ENCODE results near the gene PCGF3.
"Not testable (repeated sequence)": the region's sequence is repeated elsewhere in the genome, so short reads cannot be mapped to it uniquely, and the experiment has no call there.

Gene PCGF3

DNA sequence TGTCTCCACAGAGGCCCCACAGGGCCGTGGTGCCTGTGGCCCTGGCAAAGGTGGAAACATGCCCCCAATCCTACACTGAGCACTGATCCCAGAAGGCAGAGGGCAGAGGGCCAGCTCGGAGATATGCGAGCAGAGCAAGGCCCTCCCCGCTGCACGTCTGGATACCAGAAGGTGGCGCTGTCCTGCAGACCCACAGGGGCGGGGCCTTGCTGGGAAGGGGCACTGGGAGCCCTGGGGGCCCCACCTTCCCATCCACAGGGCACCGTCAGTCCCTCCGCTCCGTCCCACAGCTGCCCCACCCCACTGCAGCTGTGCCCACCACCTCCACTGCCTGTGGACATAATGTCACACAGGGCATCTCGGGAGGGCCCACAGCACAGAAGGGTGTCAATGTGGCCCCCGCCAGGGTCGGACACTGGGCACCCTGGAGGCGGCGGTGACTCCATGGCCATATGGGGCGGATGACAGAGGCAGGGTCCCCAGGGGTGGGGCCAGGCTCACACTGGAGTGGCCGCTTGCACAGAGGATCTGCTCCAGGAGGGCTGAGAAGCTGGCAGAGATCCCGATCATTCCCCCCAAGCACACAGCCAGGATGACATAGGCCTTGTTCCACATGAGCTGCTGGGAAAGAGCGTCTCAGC is 21.5 kb upstream of the PCGF3 start:
- DNase-seq: no peak

DNA sequence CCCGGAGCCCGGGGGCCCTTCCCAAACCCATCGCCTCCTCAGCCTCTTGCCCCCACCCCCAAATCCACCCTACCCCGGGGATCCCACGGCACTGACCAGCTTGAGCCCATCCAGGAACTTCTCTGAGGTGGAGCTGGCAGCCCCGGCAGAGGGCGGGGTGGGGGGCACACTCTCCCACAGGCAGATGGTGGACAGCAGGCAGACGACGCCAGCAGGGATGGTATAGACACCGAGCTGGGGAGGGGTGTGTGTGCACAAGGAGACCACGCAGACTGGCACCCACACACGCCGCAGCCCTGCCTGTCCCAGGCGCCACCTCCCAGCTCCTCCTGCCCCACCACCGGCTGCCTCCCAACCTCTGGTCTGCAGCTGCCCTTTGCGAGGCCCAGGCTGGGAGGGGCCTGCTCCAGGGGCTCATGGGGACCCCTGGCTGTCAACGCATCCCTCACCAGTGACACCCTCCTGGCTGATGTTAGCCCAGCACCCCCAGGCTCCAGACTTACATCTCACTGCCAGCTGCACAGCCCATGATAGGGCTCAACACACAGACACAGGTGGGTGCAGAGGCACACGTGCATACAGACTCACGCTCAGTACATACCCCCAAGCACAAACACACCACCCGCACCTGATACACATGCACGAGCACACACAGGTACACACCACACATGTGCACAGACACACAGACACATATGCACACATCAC is 20.9 kb upstream of the PCGF3 start:
- DNase-seq: no peak

DNA sequence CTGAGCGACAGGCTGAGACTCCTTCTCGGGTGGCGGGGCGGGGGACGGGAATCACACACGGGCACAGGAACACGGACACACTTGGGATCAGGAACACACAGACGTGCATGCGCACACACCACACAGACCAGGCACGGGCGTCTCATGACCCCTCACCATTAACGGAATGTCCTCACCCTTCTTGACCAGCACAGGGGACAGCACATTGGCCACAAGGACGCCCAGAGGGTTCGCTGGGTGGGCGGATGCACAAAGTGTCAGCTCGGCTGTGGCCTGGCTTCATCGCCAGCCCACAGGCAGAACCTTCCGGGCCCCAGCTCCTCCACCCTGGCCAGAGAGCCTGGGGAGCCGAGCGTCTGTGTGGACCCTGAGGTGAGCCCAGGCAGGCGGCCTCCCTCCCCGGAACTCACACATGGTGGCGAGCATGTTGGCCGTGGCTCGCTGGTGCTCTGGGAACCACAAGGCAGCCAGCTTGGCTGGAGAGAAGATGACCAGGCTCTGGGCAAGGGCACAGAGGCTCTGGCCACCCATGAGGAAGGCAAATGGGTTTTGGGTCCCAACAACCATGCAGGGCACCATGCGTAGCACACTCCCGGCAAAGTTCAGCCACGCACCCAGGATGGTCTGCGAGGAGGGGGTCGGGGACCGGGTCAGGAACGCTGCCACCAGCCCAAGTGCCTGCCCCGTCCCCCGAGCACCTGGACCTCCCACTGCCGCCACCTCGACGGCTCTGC is 19.8 kb upstream of the PCGF3 start:
- no peak for DNase-seq

DNA sequence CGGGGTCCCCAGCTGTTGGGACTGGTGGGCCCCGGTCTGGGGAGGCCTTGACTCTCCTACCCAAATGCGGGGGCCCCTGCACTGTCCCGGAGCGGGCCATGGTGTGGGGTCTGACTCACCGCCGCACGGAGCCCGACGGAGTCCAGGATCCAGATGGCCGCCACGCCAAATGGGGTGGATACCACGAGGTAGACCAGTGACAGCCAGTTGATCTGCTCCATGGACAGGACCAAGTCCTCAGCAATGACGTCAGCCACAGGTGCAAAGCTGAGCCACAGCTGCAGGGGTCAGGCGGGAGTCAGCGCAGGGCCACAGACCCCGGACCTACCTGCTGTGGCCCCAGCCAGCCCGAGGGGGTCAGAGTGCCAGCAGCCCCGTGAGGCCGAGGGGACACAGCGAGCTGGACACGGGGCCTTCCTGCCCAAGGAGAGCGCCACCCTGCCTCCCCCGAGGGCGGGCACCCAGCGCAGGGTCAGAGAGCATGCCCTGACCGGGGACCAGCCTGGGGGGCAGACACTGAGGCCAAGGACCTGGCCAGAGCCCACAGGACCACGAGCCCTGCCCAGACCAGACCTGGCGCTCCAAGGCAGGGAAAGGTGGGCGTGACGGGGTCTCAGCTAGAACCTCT is 19.1 kb upstream of the PCGF3 start:
- DNase-seq: no peak

DNA sequence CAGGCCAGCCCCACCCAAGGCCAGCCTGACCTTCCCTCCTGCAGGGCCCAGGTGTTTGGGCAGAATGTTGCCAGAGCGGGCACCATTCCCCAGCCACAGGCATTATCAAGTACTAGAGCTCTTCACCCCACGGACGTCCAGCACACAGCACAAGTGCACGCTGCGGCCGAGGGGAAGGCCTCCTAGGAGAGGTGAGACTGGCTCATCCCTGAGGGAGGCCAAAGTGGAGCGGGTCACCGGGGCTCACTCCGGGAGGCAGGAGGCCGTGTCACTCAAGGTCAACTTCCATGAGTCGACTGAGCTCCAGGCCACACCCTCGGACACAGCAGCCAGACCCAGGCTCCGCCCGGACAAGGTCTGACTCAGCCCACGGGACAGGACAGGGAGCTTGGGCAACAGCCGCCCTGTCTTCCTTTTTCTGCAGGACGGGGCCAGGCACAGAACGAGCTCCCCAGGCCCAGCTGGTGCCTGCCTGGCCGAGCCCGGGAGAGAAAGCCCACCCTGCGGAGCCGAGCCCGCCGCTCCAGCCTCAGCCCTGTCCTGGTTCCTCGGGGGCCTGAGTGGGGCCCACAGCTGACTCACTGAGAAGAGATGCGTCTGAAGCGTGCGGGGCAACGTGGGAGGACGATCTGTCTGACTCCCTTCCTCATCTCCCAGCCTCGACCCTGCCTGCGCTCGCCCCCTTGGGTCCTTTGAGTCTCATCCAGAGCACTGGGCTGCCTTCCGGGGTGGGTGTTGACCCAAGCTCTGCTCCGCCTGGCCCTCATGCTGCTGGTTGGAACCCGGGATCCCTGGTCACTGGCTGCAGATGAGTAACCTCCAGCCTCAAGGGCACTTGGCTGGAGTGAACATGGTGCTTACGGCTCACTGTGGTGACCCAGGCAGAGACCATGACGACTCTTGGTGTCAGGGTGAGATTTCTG is 18.3 kb upstream of the PCGF3 start:
- DNase-seq: no peak

DNA sequence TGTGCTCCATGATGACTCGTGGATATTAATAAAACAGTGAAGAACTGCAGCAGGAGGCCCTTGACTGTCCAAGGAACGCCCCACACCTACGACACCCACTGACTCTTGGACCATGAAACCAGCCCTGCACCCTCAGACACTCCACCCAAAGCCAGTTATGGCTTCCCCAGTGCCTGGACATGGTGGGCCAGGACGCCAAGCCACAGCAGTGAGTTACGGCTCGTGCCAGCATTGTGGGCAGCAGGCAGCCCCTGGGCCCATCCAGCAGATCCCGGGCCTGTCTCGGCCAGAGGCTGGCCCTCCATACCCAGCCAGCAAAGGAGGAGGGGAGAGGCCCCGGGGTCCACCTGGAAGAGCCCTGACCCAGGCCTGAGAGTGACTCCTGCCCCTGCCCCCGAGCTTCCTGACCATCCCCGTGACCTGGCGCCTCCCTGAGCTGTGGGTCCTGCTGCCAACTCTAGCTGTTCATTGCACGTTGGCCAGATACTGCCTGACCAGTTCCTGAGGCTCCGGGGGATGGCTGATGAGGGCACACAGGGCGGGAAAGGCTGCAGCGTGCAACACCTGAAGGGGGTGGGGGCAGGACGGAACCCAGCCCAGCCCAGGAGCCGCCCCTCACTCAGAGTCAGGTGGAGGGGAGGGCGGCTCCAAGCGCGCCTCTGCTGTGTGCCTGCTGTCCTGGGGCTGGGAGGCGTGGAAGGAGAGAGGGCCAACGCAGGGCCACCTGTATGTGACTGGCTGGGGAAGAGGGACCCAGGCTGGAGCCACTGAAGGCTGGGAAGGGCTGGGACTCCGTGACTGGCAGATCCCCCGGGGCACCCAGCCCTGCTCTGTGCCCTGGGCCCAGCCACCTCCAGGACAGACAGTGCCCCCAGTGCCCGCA is 17.4 kb upstream of the PCGF3 start:
- no peak for DNase-seq

DNA sequence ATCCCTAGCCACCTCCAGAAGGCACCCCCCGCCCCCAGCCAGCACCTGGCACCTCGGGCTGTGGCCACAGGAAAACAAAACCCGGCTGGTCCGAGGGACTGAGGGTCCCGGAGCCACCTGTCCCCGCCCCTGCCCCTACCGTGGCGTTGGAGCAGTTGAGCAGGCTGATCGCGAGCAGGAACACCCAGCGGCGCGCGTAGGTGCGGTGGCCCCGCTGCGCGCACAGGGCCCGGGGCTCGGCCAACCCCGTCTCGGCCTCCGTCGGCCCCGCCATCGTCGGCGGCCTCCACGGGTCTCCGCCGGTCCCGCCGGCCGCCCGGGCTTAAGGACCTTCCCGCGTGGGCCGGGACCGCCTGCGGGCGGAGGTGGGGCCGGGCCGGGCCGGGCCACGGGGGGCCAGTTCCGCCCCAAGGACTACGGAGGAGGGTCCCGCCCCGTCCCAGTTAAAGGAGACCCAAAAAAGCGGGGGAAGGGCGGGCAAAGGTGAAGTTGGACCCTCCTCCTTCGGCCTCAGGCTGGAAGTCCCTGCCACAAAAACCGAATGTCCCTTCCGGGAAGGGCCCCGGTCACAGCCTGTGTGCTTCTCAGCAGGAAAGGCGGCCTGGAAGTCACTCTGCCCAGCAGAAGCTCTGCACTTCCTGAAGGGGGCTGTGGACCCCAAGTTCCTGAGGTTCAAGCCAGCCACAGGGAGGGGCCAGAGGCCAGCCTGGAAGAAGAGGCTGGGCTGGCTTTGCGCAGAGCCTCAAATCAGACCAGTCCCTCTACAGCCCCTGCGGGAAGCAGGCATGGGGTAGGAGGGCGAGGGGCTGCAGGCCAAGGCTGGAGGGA is 16.6 kb upstream of the PCGF3 start, which contains the start of gene SLC49A3:
Gene SLC49A3, minus strand, starts transcription at position 298 of the 828 bp plus-strand sequence. Its CDS starts 24 bp downstream, at position 274.
- DNase-seq: no peak

DNA sequence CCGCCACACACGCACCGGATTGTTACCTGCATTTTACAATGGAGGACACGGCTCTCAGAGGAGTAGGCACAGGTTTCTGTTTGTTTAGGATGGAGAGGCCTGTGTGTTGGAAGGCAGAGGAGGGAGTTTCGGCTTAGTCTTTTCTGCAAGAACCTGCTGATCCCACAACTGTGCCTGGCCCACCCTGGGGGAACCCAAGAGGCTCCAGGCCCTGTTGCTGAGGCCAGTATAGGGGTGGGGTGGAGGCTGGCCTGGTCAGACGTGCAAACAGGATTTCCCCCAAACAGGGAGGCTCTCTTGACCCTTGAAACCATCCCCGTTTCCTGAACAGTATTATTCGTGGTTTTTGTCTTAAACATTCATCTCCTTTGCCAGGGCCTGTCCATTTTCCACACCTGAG is 15.9 kb upstream of the PCGF3 start:
- DNase-seq: no peak

DNA sequence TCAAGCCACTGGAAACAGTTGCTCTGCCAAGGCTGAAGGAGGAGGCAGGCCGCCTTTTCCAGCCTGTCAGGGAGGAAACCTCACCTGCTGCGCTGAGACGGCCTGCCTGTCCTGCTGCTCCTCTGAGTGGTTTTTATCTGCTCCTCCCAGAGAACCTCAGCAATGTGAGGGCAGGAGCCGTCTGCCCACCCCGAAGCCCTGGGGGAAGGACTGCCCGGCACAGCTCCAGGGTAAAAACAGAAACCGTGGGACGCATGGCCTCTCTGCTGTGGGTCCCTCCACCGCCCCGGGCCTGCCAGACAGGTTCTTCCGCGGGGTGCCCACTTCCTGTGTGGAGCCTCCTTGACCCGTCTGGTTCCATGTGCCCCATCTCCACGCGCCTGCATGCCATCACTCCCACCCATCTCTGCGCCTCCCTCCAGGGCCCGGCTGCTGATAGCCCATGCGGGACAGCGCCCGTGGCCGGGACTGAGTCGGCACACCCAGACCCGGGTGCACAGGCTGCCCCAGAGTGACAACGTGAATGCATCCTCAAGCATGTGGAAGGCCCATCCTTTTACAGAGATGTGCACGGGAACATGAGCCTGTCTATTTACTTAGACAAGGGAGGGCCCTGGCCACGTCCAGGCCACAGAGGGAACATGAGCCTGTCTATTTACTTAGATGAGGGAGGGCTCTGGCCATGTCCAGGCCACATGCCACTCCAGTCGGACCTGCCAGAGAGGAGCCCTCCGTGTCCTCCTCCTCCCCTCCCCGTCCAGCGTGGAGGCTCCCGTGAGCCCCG is 12.7 kb upstream of the PCGF3 start:
- DNase-seq: no peak

DNA sequence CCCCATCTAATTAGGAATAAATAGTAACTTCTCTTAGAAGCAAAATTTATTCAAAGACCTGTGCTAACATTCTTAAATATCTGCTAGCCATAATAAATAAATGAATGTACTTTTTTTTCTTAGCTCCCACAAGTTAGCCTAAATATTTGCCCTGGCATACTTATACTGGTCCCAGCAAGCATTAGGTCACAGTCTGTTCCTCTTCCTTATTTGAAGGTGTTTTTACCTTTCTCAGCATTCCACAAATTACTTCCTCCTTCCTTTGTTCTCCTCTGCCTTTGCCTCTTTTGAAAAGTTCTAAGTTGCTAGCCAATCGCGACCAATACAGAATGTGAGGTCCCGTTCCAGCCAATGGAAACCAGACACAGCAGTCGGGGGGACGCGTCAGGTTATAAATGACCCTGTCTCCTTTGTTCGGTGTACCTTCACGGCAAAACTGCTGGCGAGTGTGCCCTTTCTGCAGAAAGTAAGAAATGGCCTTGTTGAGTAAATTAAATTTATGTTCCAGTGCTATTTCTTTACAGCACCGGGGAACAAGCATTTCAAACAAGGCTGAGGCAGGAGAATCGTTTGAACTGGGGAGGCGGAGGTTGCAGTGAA is 11.2 kb upstream of the PCGF3 start:
- not testable (repeated sequence) for DNase-seq

DNA sequence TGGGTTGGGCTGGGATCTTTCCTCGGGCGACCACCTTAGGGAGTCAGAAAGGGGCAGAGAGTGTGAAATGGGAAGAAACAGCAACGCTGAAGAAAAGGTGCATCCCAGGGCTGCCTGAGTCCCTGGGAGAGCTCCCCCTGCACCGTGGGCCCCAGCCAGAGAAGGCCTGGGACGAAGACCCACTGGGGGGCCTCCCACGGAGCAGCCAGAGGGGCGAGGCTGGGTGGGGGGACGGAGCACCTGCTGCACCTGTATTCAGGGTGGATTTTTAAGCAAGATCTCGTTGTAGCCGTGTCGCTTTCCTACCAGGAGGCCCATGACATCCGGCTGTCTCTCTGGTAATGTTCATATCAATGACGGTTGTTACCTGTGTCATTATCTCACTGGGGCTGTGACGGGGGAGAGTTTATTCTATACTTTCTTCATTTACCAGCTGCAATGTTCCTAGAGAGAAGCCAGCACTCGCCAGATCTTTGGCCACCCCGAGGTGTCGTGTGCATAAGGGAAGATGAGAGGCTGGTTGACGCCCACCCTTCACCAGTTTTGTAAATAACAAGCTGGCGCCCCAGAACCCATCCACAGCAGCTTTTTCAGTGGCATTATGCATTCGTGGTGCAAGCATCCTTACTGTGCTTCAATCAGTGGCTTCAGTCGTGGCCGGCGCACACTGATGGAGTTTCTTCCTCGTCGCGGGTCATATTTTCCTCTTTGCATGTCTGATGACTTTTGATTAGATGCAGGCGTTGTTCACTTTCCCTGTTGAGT is 5.6 kb upstream of the PCGF3 start:
- no peak for DNase-seq

DNA sequence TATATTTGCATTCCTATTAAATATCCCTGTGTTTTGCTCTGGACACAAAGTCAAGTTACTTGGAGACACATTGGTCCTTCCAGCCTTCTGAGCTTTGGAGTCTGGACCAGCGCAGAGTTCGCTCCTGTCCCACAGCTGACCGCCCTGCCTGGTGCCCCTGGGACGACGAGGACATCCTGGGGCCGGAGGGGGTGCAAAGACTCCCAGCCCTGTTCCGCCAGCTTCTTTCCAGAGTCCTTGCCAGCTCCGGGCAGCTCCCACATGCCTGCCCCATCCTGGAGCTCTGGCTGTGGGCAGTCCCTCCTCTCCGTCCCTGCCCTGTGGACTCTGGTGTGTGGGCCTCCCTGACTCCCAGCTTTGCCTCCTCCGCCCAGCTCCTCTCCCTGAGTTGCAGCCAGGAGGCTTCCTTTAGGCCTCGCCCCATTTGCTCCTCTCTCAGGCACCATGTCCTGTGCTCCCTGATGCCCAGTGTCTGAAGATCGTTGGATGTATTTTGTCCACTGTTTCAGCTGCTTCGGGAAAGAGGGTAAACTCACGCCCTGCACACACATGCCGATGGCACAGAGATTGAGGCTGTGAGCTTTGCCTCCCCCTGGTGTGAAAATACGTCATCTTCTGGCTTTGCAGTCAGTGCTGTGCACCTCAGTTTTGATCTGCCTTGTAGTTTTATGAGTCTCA is 4.9 kb upstream of the PCGF3 start:
- no peak for DNase-seq

DNA sequence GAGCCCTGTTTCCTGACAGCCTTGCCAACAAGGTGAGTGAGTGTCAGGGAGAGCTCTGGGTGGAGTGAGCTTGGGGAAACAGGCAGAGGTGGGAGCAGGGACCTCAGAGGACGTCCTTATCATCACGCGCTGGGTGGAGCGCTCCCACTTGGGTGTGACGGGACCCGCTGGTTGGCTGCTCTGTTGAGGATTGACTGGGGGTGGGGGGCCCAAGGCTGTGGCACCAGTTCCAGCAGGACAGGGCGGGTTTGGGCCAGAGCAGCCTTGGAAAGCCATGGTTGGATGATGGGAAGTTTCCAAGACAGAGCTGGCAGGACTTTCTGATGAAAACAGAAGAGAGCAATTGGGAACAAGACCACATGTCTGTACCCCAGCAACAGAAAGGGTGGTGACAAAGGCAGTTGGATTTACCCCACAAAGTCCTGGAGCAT is 3.0 kb upstream of the PCGF3 start:
- no peak for DNase-seq

DNA sequence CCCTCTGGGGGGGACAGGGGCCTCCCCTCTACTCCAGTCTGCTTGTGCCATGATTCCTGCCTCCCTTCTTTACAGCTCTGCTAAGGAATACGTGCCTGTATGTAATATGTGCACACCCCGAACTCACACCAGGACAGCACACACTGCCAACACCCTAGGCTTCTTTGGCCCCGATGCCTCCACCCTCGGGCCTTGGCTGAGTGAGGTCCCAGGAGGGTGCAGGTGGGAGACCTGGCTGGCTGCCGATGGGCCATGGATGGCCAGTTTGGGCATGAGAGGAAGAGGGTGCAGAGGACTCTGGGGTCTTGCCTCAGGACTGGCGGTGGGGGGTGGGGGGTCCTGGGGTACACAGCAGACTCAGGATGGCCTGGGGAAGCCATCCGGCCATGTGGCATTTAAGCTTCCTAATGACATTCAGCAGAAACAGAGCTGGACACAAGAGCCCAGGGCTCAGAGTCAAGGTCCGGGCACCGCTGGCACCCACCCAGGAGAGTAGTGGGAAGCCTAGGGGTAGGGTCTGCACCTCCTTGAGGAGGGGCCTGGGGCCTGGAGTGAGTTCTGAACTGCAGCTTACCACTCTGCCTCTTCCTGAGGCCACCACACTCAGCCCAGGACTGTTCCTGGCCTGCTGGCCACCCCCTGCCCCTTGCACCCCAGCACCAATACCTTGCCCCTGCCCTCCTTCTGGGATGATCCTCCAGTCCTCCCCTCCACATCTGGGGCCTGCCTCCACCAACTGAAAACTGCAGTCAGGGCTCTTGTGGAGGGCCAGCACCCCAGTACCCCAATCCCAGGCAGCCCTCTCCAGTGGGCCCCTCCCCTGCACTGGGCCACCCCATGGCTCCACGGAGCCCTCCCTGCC is 2.1 kb upstream of the PCGF3 start:
- DNase-seq: no peak

DNA sequence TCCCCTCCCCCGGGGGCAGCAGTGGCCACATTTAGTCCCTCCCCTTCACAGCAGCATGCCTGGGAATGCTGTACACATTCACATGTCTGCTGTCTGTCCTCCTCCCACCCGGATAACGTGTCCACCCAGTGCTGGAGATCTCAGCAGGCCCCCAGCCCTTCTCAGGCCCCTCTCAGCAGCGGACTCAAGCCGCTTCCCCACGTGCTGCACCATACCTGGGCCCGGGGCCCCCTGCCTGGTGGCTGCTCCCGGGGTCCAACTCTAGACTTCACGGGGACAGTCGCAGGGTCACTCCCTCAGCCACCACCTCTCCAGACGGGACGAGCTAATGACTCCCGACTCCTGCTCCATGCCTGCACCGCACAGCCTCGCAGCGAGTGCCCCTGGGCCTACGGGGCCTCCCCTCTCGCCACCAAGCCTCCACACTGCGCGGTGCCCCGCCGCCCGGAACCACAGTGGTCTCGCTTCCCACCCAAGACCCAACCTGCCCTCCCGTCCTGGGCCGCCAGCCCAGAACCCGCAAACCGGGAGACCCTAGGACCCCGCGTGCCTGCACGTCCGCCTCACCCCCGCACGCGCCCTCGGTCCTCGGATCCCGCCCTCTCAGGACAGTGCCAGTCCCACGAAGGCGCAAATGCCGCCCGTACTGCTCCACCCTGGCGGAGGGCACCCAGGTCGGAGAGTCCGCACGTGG is 1.3 kb upstream of the PCGF3 start:
- DNase-seq: no peak

DNA sequence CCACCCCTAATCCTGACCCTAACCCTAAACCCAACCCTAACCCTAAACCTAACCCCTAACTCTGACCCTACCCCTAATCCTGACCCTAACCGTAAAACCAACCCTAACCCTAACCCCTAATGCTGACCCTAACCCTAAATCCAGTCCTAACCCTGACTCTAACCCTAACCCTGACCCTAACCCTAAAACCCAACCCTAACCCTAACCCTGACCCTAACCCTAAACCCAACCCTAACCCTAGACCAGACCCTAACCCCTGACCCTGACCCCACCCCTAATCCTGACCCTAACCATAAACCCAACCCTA is 708 bp upstream of the PCGF3 start:
- DNase-seq: no peak

Data from GF-D8 (cell line).